K562 (cell line): Measurements from ENCODE around the gene OIT3. TPM values are rescaled to one million over a fixed set of nuclear protein-coding genes. Genes with fewer than 3 reads are reported as not detected.

Experiments used
- ATAC-seq: fragments of 200-7000 bp; cut with Tn5 transposase; 3 replicates; pipeline ENCODE4 v1.9.1; 2020; ENCODE audit warnings: moderate library complexity
- BruUV-seq: library from RNA; stranded (reverse); fragments of 400-500 nt; replicated peaks from 2 replicates; lab custom pipeline; 2021; lab: Mats Ljungman, UMichigan
- CTCF ChIA-PET: fragments of 300-600 bp; formaldehyde crosslinking; extraction: SDS; loops from one replicate; lab custom pipeline; 2021; ENCODE audit warnings: low intra/inter-chr PET ratio; lab: Yijun Ruan, JAX
- POLR2A ChIA-PET: fragments of 300-600, 350-650 bp; sonication (Branson Sonifier 250); formaldehyde crosslinking; extraction: SDS; loops from one replicate; lab custom pipeline; 2021; ENCODE audit warnings: antibody characterized with exemption, inconsistent platforms; lab: Yijun Ruan, JAX
- DNase-seq, 4 experiments: peaks; one replicate each; pipeline versions ENCODE4 v3.0.0 to v3.0.0-alpha.2; 2011 to 2018; ENCODE audit warnings: low spot score in 3 of 4, mixed read lengths in 3 of 4; ENCODE audit errors: extremely low read depth in 1 of 4
- FAIRE-seq: peaks from 2 replicates; lab custom pipeline; 2011; peaks lifted over from hg19 to GRCh38; lab: Jason Lieb, UNC
- H2AFZ ChIP-seq: 2 replicates; pipeline ENCODE4 v1.6.0; 2011; ENCODE audit warnings: low read depth, low read length, control low read depth, inconsistent platforms
- H3K27ac ChIP-seq: fragments of 200-600 bp; 3 replicates; pipeline ENCODE4 v1.8.0; 2011; ENCODE audit warnings: low read depth, mild to moderate bottlenecking, control low read depth, inconsistent platforms, low read length, moderate library complexity, mixed read lengths; ENCODE audit errors: extremely low read depth
- H3K27me3 ChIP-seq, 2 experiments: fragments of 300-600 bp in 1 of 2; 2 replicates in 1 of 2; 3 replicates in 1 of 2; pipeline versions ENCODE4 v1.6.0 to v1.8.0; 2011; ENCODE audit warnings: inconsistent platforms in 2 of 2, low read length in 2 of 2, mild to moderate bottlenecking in 1 of 2, mixed read lengths in 1 of 2, moderate library complexity in 1 of 2; ENCODE audit not compliant: control insufficient read depth in 2 of 2, insufficient read depth in 2 of 2
- H3K36me3 ChIP-seq: fragments of 300-600 bp; 3 replicates; pipeline ENCODE4 v1.8.0; 2011; ENCODE audit warnings: mild to moderate bottlenecking, low read length, inconsistent platforms; ENCODE audit not compliant: control insufficient read depth, insufficient read depth
- H3K4me1 ChIP-seq, 2 experiments: fragments of 200-600 bp in 1 of 2; replicated peaks in 1 of 2; 2 replicates in 1 of 2; 3 replicates in 1 of 2; pipeline versions ENCODE4 v1.5.1 to v1.8.0; 2011; ENCODE audit warnings: inconsistent platforms in 2 of 2, low read length in 2 of 2, mild to moderate bottlenecking in 1 of 2, mixed read lengths in 1 of 2, moderate library complexity in 1 of 2; ENCODE audit not compliant: control insufficient read depth in 2 of 2, insufficient read depth in 2 of 2
- H3K4me2 ChIP-seq: 2 replicates; pipeline ENCODE4 v1.6.1; 2011; ENCODE audit warnings: low read length, control low read depth, inconsistent platforms, mixed read lengths; ENCODE audit not compliant: insufficient read depth
- H3K4me3 ChIP-seq: fragments of 200-600 bp; sonication (generic), shearing (Covaris generic); 2 replicates; pipeline ENCODE4 v1.5.1; 2016; ENCODE audit warnings: control low read depth, inconsistent platforms
- H3K79me2 ChIP-seq: fragments of 200-600 bp; 3 replicates; pipeline ENCODE4 v1.8.0; 2011; ENCODE audit warnings: low read length, inconsistent platforms; ENCODE audit not compliant: control insufficient read depth, insufficient read depth
- H3K9ac ChIP-seq, 2 experiments: 2 replicates each; pipeline versions ENCODE4 v1.6.0 to v1.6.1; 2011; ENCODE audit warnings: low read depth in 2 of 2, low read length in 2 of 2, control low read depth in 1 of 2, inconsistent platforms in 1 of 2, mild to moderate bottlenecking in 1 of 2, mixed read lengths in 1 of 2; ENCODE audit not compliant: insufficient read depth in 1 of 2
- H3K9me1 ChIP-seq: one replicate; pipeline ENCODE4 v1.6.0; 2011; ENCODE audit warnings: inconsistent platforms, mild to moderate bottlenecking, low read length, moderate library complexity; ENCODE audit not compliant: control insufficient read depth, insufficient read depth
- H3K9me3 ChIP-seq: replicated peaks from 2 replicates; pipeline ENCODE4 v1.5.1; 2011; ENCODE audit warnings: low read depth, low read length, inconsistent platforms; ENCODE audit not compliant: control insufficient read depth, insufficient read depth
- H4K20me1 ChIP-seq: replicated peaks from 2 replicates; pipeline ENCODE4 v1.6.1; 2011; ENCODE audit warnings: low read length, inconsistent platforms, mixed read lengths; ENCODE audit not compliant: control insufficient read depth, insufficient read depth
- CBFA2T2 ChIP-seq: fragments of 450-650 bp; conservative IDR thresholded peaks from 2 replicates; pipeline ENCODE4 v1.6.1; 2017; ENCODE audit warnings: mild to moderate bottlenecking
- CHD2 ChIP-seq: IDR thresholded peaks from 2 replicates; pipeline ENCODE4 v1.6.1; 2011; ENCODE audit warnings: low read depth, low read length
- CTBP1 ChIP-seq: fragments of 450-650 bp; IDR thresholded peaks from 2 replicates; pipeline ENCODE4 v1.6.1; 2016; ENCODE audit warnings: borderline replicate concordance
- ELF1 ChIP-seq: fragments of 200-800 bp; sonication (Bioruptor generic); IDR thresholded peaks from 2 replicates; pipeline ENCODE4 v1.6.1; 2016; ENCODE audit warnings: missing genetic modification characterization, missing compliant biosample characterization
- NCOR1 ChIP-seq: fragments of 450-650 bp; IDR thresholded peaks from 2 replicates; pipeline ENCODE4 v1.6.1; 2016; ENCODE audit warnings: mild to moderate bottlenecking, moderate library complexity
- NFXL1 ChIP-seq: fragments of 450-650 bp; formaldehyde crosslinking; IDR thresholded peaks from 2 replicates; pipeline ENCODE4 v1.4.0; 2021; ENCODE audit warnings: mild to moderate bottlenecking
- POLR2A ChIP-seq: fragments of 450-650 bp; conservative IDR thresholded peaks from 2 replicates; pipeline ENCODE4 v1.6.1; 2016
- RNF2 ChIP-seq: sonication (generic); IDR thresholded peaks from 2 replicates; pipeline ENCODE4 v1.6.1; 2016
- SETDB1 ChIP-seq: IDR thresholded peaks from one replicate; pipeline ENCODE4 v1.6.1; 2012; ENCODE audit warnings: low read length, control low read depth, inconsistent platforms
- TAF7 ChIP-seq: fragments of 450-650 bp; IDR thresholded peaks from 2 replicates; pipeline ENCODE4 v1.6.1; 2016; ENCODE audit warnings: missing genetic modification characterization, missing compliant biosample characterization
- TBL1XR1 ChIP-seq, 2 experiments: IDR thresholded peaks; 2 replicates each; pipeline ENCODE4 v1.6.1; 2012; ENCODE audit warnings: improper control_type of control experiment in 2 of 2, low read length in 2 of 2, mild to moderate bottlenecking in 1 of 2
- TCFL5 ChIP-seq: fragments of 250-450 bp; sonication (Bioruptor Pico); conservative IDR thresholded peaks from 2 replicates; pipeline ENCODE4 v1.6.1; 2021; ENCODE audit warnings: mild to moderate bottlenecking, moderate library complexity, matching md5 sums
- ZBTB17 ChIP-seq: fragments of 450-650 bp; formaldehyde crosslinking; IDR thresholded peaks from 2 replicates; pipeline ENCODE4 v1.4.0; 2020; ENCODE audit warnings: mild to moderate bottlenecking
- ZC3H8 ChIP-seq: fragments of 450-650 bp; IDR thresholded peaks from 2 replicates; pipeline ENCODE4 v1.6.1; 2017
- ZNF764 ChIP-seq: fragments of 250-450 bp; sonication (Bioruptor Pico); IDR thresholded peaks from 2 replicates; pipeline ENCODE4 v1.4.0; 2020; ENCODE audit warnings: low read depth, mild to moderate bottlenecking, moderate library complexity
- WGBS: fragments of 100-300 bp; shearing (Covaris generic); methylation state at CpG from one replicate; pipeline ENCODE4 v1.1.6; 2016; ENCODE audit warnings: low coverage, mixed read lengths; ENCODE audit not compliant: insufficient coverage; ENCODE audit errors: missing lambda C conversion rate; 5-methylcytosine and 5-hydroxymethylcytosine counted together
- in situ Hi-C: fragments of 300-500 bp; cut with MboI; formaldehyde crosslinking; loops from 4 replicates; pipeline ENCODE4 v1.15.0; 2018; ENCODE audit warnings: inconsistent platforms, mixed read lengths
- intact Hi-C: fragments of 100-400 bp; cut with micrococcal nuclease; formaldehyde crosslinking; loops from 2 replicates; pipeline ENCODE4 v1.14.2; 2022
- polyA plus RNA-seq, 8 experiments: library from polyadenylated mRNA; depleted of rRNA in 4 of 8; stranded (reverse) in 5 of 8; unstranded in 3 of 8; fragments of >200 nt; fragmentation: Nextera tagmentation in 2 of 8; fragmentation: Illumina TruSeq in 1 of 8; extraction: Ambion mirVana in 2 of 8; extraction: Trizol in 1 of 8; gene quantifications; 2 replicates each; pipeline versions ENCODE4 v1.2.1 to v1.2.3, GENCODE V29; 2011 to 2014; ENCODE audit warnings: inconsistent platforms in 1 of 8, missing spikeins in 1 of 8
- total RNA-seq, 7 experiments: library from RNA; depleted of rRNA in 6 of 7; stranded (reverse); fragments of >200 nt in 6 of 7; fragmentation: Illumina TruSeq in 2 of 7; extraction: Trizol in 2 of 7; gene quantifications; 2 replicates each; pipeline versions ENCODE4 v1.2.1 to v1.2.3, GENCODE V29; 2011 to 2021; ENCODE audit warnings: low replicate concordance in 1 of 7
- TF ChIP-seq, protein P1 (sequence below): fragments of 250-450 bp; sonication (Bioruptor Pico); IDR thresholded peaks from 2 replicates; pipeline ENCODE4 v1.4.0; 2020; ENCODE audit warnings: borderline replicate concordance
- TF ChIP-seq, protein P2 (sequence below): IDR thresholded peaks from 2 replicates; pipeline ENCODE4 v1.6.1; 2012; ENCODE audit warnings: low read depth, low read length, improper control_type of control experiment, borderline replicate concordance

The OIT3 gene
- total and polyA plus RNA-seq, 9 of the 15 experiments (the other 6 are each of a cell fraction or from before 2014, with no cell fraction given), result not detected

DNA sequence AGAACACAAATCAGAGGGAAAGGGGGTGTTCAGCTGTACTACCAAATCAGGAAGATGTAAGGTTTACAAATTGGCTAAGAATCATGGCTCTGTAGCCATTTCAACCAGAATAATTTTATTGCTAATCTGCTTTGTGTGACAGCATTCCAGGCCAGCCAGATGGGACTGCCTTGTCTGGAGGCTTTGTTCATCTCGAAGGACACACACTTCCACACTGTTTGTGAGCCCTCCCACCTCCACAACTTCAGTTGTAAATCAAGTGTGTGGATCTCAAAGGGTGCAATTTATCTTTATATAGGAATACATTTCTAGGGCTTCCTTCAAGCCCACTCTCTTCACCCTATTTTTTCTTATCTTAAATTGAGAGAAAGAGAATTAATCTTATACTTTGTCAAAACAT, 6.9 kb upstream of the OIT3 start:
- Histone ChIP-seq H3K36me3 (no peaks in the 10 kb centered on the region), H4K20me1 (no peaks in the 10 kb centered on the region), H3K9me3 (no peaks in the 10 kb centered on the region), H3K27me3 (no peaks in the 10 kb centered on the region), H2AFZ (no peak overlapping the region), H3K27ac (no peak overlapping the region), H3K4me1 (peaks cover 0 to 22% of the 10 kb centered on the region in 2 experiments; a peak in 3 of 5 replicates), H3K9me1 (no peaks in the 10 kb centered on the region), H3K9ac (no peak overlapping the region), H3K79me2 (no peaks in the 10 kb centered on the region), H3K4me2 (no peak overlapping the region), H3K4me3 (no peak overlapping the region)
- FAIRE-seq (no peak), DNase-seq (no peak), ATAC-seq (no peak)
- no TSS peak for BruUV-seq
- intact Hi-C loops (no loop called here), in situ Hi-C loops (loop anchor here (10.0 kb wide), 1 partner anchor 612 kb away; the partner anchor contains the start of gene DDIT4)
- no peak for TF ChIP-seq CBFA2T2
- TF ChIP-seq ZBTB17, result no peak
- ChIA-PET CTCF (interaction anchor here (0.5 to 1.0 kb wide), 2 partner anchors 13 to 52 kb away, joined by 3 read pairs; no protein-coding TSS in a partner anchor), POLR2A (no interaction called here)
- WGBS, result 45% methylated on average over 1 of the region's 1 CpG

DNA sequence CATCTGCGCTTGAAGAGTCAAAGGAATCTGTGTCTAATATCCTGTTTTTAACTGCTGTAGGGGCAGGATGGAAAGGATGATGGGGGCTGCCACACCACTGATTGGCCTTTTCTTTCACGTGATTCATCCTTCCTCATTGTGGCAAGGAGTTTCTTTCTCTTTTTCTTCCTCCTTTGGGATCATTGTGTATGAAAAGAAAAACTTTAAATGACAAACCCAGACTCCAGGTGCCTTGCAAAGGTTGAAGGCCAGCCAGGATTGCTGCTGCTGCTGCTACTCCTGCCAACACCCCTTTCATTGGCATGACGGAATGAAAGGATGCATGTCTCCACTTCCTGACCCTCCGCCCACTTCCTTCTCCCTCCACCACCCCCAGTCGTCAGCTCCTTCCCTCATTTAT, 6.5 kb upstream of the OIT3 start:
- no peak overlapping the region for H3K4me3 ChIP-seq
- H3K9ac ChIP-seq, result no peak overlapping the region
- ChIA-PET CTCF (interaction anchor here (0.5 to 1.0 kb wide), 3 partner anchors 13 to 525 kb away, joined by 3 read pairs; no protein-coding TSS in a partner anchor), POLR2A (no interaction called here)
- H3K36me3 ChIP-seq, result no peaks in the 10 kb centered on the region
- no peaks in the 10 kb centered on the region for H3K9me3 ChIP-seq
- FAIRE-seq, result no peak
- DNase-seq, result no peak
- H3K4me2 ChIP-seq, result no peak overlapping the region
- H3K27ac ChIP-seq, result no peak overlapping the region
- in situ Hi-C loops (loop anchor here (10.0 kb wide), 1 partner anchor 612 kb away; the partner anchor contains the start of gene DDIT4), intact Hi-C loops (no loop called here)
- H4K20me1 ChIP-seq, result no peaks in the 10 kb centered on the region
- TSS peak; percentile 40 for BruUV-seq
- H2AFZ ChIP-seq, result no peak overlapping the region
- peaks cover 0 to 23% of the 10 kb centered on the region in 2 experiments; a peak in 3 of 5 replicates for H3K4me1 ChIP-seq
- no peak for ATAC-seq
- H3K27me3 ChIP-seq, result no peaks in the 10 kb centered on the region
- WGBS, result 71% methylated on average over 5 of the region's 5 CpGs
- TF ChIP-seq CTBP1 (no peak), NCOR1 (no peak), ZC3H8 (no peak), SETDB1 (no peak), CHD2 (no peak), ZNF764 (CRISPR knock-in tag) (no peak), TCFL5 (CRISPR knock-in tag) (no peak), POLR2A (no peak), ELF1 (tag) (no peak), TAF7 (tag) (no peak), NFXL1 (CRISPR knock-in tag) (no peak), TBL1XR1 (IDR thresholded peaks at IDR 0.05; ENCODE audit: low read length in 2 of 2) (no peak), RNF2 (no peak)
- TF ChIP-seq, protein P1, sequence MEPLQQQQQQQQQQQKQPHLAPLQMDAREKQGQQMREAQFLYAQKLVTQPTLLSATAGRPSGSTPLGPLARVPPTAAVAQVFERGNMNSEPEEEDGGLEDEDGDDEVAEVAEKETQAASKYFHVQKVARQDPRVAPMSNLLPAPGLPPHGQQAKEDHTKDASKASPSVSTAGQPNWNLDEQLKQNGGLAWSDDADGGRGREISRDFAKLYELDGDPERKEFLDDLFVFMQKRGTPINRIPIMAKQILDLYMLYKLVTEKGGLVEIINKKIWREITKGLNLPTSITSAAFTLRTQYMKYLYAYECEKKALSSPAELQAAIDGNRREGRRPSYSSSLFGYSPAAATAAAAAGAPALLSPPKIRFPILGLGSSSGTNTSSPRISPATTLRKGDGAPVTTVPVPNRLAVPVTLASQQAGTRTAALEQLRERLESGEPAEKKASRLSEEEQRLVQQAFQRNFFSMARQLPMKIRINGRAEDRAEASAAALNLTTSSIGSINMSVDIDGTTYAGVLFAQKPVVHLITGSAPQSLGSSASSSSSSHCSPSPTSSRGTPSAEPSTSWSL (CRISPR knock-in tag), result no peak
- TF ChIP-seq, protein P2, sequence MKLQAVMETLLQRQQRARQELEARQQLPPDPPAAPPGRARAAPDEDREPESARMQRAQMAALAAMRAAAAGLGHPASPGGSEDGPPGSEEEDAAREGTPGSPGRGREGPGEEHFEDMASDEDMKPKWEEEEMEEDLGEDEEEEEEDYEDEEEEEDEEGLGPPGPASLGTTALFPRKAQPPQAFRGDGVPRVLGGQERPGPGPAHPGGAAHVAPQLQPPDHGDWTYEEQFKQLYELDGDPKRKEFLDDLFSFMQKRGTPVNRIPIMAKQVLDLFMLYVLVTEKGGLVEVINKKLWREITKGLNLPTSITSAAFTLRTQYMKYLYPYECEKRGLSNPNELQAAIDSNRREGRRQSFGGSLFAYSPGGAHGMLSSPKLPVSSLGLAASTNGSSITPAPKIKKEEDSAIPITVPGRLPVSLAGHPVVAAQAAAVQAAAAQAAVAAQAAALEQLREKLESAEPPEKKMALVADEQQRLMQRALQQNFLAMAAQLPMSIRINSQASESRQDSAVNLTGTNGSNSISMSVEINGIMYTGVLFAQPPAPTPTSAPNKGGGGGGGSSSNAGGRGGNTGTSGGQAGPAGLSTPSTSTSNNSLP, result no peak
- H3K79me2 ChIP-seq, result no peaks in the 10 kb centered on the region
- H3K9me1 ChIP-seq, result no peaks in the 10 kb centered on the region
